Suprapubic skin (tissue), 4 donors: ENCODE results near the gene RBM28. TPM values are rescaled to one million over a fixed set of nuclear protein-coding genes. Genes with fewer than 3 reads are reported as not detected.

ENCODE experiments used
- DNase-seq, 2 donors: peaks; one replicate each; pipeline ENCODE4 v3.0.0-alpha.2; 2019; ENCODE audit warnings: low spot score in 2 of 2
- H3K27ac ChIP-seq: fragments of 200-600 bp; sonication (generic); one replicate; pipeline ENCODE4 v1.5.1; 2019
- H3K27me3 ChIP-seq: fragments of 200-600 bp; sonication (generic); one replicate; pipeline ENCODE4 v1.5.1; 2019
- H3K36me3 ChIP-seq: fragments of 200-600 bp; sonication (generic); one replicate; pipeline ENCODE4 v1.5.1; 2019
- H3K4me1 ChIP-seq: fragments of 200-600 bp; sonication (generic); one replicate; pipeline ENCODE4 v1.5.1; 2019
- H3K4me3 ChIP-seq: fragments of 200-600 bp; sonication (generic); one replicate; pipeline ENCODE4 v1.5.1; 2019; ENCODE audit warnings: mild to moderate bottlenecking
- H3K9me3 ChIP-seq: fragments of 200-600 bp; sonication (generic); one replicate; pipeline ENCODE4 v1.5.1; 2019
- EP300 ChIP-seq: sonication (generic); formaldehyde crosslinking; IDR thresholded peaks from one replicate; pipeline ENCODE4 v1.6.1; 2017; ENCODE audit warnings: antibody characterized with exemption
- POLR2A ChIP-seq, 2 donors: fragments of 450-650 bp; IDR thresholded peaks; one replicate each; pipeline ENCODE4 v1.6.1; 2017; ENCODE audit warnings: antibody characterized with exemption in 2 of 2, mild to moderate bottlenecking in 2 of 2, moderate library complexity in 2 of 2
- POLR2AphosphoS5 ChIP-seq, 3 donors: sonication (generic); formaldehyde crosslinking; IDR thresholded peaks; one replicate each; pipeline ENCODE4 v1.6.1; 2017; ENCODE audit warnings: antibody characterized with exemption in 3 of 3
- WGBS: methylation state at CpG from one replicate; pipeline ENCODE4 v1.1.5; 2018; 5-methylcytosine and 5-hydroxymethylcytosine counted together
- total RNA-seq, 4 donors: library from RNA; depleted of rRNA; stranded (reverse); fragments of >200 nt; gene quantifications; one replicate each; pipeline ENCODE4 v1.1.0, GENCODE V29; 2016
- TF ChIP-seq, protein P1 (sequence below), 2 donors: fragments of 200-600 bp in 1 of 2; fragments of 450-650 bp in 1 of 2; sonication (generic) in 1 of 2; IDR thresholded peaks; one replicate each; pipeline ENCODE4 v1.5.1; 2016 to 2019; ENCODE audit warnings: antibody characterized with exemption in 2 of 2, mild to moderate bottlenecking in 1 of 2, moderate library complexity in 1 of 2

Gene RBM28
- total RNA-seq, 4 donors from 2014 or later: 16.9 to 34.9 (median 25.6) TPM

DNA sequence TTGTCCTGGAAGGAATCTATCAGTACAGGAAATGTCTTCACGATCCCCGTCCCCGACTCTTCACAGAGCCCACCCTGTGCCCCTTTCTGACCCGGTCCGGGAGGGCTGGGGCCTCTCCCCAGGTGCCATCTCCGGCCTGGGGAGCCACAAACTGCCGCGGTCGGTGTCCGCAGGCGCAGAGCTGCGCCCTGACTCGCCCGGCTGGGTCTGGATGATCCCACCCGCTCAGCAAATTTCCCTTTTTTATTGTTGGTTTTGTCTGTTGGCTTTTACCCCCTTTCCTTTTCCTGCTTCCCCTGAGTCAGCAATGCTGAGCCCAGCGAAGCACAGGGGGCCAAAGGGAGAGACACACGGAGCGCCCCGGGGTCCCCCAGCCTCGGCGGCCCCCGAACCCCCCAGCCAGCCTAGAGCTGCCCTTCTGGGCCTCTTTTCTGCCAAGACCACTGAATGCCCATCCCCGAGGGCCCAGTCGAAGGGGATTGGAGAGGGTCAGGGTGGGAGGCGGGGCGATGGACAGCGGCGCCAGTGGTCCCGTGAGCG, 71.7 kb downstream of the RBM28 start:
- Histone ChIP-seq H3K9me3 (no peaks in the 10 kb centered on the region), H3K4me3 (peak overlapping the region; percentile 49), H3K36me3 (no peaks in the 10 kb centered on the region), H3K27me3 (peaks cover 14% of the 10 kb centered on the region), H3K27ac (no peak overlapping the region), H3K4me1 (peaks cover 26% of the 10 kb centered on the region)
- DNase-seq: no peak
- no peak for TF ChIP-seq POLR2AphosphoS5 (IDR thresholded peaks at IDR 0.05)
- no peak for TF ChIP-seq EP300
- TF ChIP-seq, protein P1, sequence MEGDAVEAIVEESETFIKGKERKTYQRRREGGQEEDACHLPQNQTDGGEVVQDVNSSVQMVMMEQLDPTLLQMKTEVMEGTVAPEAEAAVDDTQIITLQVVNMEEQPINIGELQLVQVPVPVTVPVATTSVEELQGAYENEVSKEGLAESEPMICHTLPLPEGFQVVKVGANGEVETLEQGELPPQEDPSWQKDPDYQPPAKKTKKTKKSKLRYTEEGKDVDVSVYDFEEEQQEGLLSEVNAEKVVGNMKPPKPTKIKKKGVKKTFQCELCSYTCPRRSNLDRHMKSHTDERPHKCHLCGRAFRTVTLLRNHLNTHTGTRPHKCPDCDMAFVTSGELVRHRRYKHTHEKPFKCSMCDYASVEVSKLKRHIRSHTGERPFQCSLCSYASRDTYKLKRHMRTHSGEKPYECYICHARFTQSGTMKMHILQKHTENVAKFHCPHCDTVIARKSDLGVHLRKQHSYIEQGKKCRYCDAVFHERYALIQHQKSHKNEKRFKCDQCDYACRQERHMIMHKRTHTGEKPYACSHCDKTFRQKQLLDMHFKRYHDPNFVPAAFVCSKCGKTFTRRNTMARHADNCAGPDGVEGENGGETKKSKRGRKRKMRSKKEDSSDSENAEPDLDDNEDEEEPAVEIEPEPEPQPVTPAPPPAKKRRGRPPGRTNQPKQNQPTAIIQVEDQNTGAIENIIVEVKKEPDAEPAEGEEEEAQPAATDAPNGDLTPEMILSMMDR (IDR thresholded peaks at IDR 0.05): no peak
- TF ChIP-seq POLR2A (IDR thresholded peaks at IDR 0.05): no peak
- 39% methylated on average over 25 of the region's 30 CpGs for WGBS

DNA sequence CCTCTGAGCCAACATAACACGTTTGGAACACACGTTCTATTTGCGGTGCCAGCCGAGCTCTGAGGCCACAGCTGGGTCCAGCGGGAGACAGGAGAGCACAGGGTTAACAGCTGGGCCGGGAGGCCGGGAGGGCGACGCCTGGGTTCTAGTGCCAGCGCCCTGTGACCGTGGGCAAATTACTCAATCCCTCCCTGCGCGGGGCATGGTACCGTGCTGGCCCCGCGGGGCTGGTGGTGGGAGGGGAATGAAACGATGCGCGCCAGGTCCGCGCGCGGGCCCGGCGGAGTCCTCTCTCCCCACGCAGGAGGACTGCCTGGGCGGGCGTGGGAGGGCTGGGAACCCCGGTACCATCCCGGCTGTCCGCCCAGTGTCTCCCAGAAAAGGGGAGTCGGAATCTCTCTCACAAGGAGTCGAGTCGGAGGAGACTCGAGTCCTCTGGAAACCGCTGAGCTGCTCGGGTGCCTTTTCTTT, 72.2 kb downstream of the RBM28 start:
- peaks cover 14% of the 10 kb centered on the region for H3K27me3 ChIP-seq
- H3K9me3 ChIP-seq: no peaks in the 10 kb centered on the region
- DNase-seq: no peak
- H3K4me1 ChIP-seq: peaks cover 32% of the 10 kb centered on the region
- 19% methylated on average over 16 of the region's 37 CpGs for WGBS
- TF ChIP-seq POLR2A (IDR thresholded peaks at IDR 0.05) (no peak), POLR2AphosphoS5 (IDR thresholded peaks at IDR 0.05) (no peak), EP300 (no peak)
- TF ChIP-seq, protein P1 (IDR thresholded peaks at IDR 0.05): no peak
- H3K27ac ChIP-seq: no peak overlapping the region
- H3K4me3 ChIP-seq: peak overlapping the region; percentile 49
- H3K36me3 ChIP-seq: no peaks in the 10 kb centered on the region

DNA sequence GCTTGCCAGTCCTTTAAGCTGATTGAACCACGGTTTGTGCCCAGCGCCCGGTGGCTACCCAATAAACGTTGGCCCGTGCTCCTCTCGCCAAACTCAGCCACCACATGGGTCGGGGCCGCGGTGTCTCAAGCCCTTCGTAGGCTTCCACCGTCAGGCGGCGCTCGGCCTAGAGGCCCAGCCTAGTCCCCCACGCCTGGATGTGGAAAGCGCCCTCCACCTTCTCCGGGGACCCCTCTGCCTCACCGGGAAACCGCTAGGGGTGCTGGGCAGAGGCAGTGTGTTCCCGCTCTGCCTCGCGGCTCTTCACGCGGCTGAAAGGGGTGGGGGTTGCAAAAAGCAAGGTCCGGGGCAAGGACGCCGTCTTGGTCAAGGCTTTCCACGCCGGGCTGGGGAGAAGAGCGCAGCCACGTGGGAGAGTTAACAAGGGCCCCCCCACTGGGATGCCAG, 72.9 kb downstream of the RBM28 start:
- Histone ChIP-seq H3K4me1 (peaks cover 37% of the 10 kb centered on the region), H3K36me3 (no peaks in the 10 kb centered on the region), H3K9me3 (no peaks in the 10 kb centered on the region), H3K27me3 (peaks cover 14% of the 10 kb centered on the region), H3K4me3 (peak overlapping the region; percentile 49), H3K27ac (no peak overlapping the region)
- DNase-seq: no peak
- TF ChIP-seq POLR2AphosphoS5 (IDR thresholded peaks at IDR 0.05) (no peak), POLR2A (IDR thresholded peaks at IDR 0.05) (no peak), EP300 (no peak)
- TF ChIP-seq, protein P1 (IDR thresholded peaks at IDR 0.05): no peak
- WGBS: 60% methylated on average over 17 of the region's 31 CpGs

DNA sequence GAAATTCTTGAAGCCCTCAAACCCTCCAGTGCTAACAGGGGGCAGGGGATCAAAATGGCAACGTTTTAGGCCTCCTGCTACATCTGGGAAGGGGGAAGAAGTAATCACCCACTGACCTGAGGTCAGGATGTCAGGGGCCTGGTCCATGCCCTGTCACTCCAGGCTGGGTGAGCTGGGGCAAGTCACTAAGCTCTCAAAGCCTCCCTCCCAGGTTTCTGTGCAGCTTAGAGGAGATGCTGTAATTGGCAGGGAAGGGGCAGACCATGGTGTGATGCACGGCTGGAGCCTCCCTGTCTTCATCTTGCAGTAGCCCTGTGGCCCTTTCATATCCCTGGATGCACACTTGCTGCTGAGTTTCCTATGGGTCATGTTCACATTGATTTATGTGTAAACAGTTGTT, 75.5 kb downstream of the RBM28 start:
- no peak for TF ChIP-seq POLR2AphosphoS5 (IDR thresholded peaks at IDR 0.05)
- no peak for TF ChIP-seq EP300
- TF ChIP-seq, protein P1 (IDR thresholded peaks at IDR 0.05): no peak
- TF ChIP-seq POLR2A (IDR thresholded peaks at IDR 0.05): no peak
- Histone ChIP-seq H3K9me3 (no peaks in the 10 kb centered on the region), H3K27me3 (peaks cover 14% of the 10 kb centered on the region), H3K27ac (no peak overlapping the region), H3K4me1 (peaks cover 43% of the 10 kb centered on the region), H3K4me3 (no peak overlapping the region), H3K36me3 (no peaks in the 10 kb centered on the region)
- 55% methylated on average over 2 of the region's 2 CpGs for WGBS
- no peak for DNase-seq

DNA sequence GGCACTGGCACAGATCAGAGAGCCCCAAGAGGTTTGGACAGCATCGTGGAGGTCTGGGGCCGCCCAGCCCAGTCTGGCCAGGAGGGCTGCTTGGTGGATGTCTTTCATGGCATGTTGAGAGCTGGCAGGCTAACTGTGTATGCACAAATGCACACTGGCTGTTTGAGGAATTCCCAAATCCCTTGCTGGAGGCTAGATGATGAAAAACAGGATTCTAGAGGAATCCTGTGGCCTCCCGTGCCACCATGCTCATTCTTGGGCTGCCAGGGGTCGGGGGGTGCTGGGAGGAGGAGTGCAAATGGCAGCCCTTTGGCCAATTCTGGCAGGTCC, 76.1 kb downstream of the RBM28 start:
- no peak for TF ChIP-seq POLR2AphosphoS5 (IDR thresholded peaks at IDR 0.05)
- no peak for TF ChIP-seq EP300
- TF ChIP-seq POLR2A (IDR thresholded peaks at IDR 0.05): no peak
- TF ChIP-seq, protein P1 (IDR thresholded peaks at IDR 0.05): no peak
- H3K27me3 ChIP-seq: peaks cover 14% of the 10 kb centered on the region
- no peak for DNase-seq
- WGBS: 32% methylated on average over 4 of the region's 4 CpGs
- no peaks in the 10 kb centered on the region for H3K36me3 ChIP-seq
- no peaks in the 10 kb centered on the region for H3K9me3 ChIP-seq
- peak overlapping the region; percentile 30 for H3K4me3 ChIP-seq
- peak overlapping the region; percentile 59 for H3K27ac ChIP-seq
- H3K4me1 ChIP-seq: peaks cover 43% of the 10 kb centered on the region
